ENCODE measurements around the gene ONECUT3. TPM values are rescaled to one million over a fixed set of nuclear protein-coding genes. Genes with fewer than 3 reads are reported as not detected.

ONECUT3 gene
- total and polyA plus RNA-seq, 10 of the 15 experiments (the other 5 are each of a cell fraction or from before 2014, with no cell fraction given): not detected

DNA sequence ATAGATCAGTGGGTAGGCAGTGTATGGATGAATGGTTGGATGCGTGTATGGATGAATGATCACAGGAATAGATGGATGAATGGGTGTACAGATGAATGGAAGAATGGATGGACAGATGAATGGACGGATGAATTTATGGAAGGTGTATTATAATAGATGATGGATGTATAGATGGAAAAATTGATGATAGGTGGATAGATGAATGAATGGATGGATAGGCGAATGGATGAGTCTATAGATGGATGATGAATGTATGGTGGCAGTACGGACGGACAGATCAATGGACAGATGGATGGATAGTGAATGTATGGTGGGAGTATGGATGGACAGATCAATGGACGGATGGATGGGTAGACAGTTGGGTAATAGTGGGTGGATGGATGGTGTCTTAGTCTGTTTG, 49.0 kb upstream of the ONECUT3 start:
- Histone ChIP-seq H3K79me2 (ENCODE audit: control insufficient read depth, insufficient read depth, low read length) (no peaks in the 10 kb centered on the region), H4K20me1 (ENCODE audit: control insufficient read depth, insufficient read depth) (no peaks in the 10 kb centered on the region), H3K4me2 (ENCODE audit: control insufficient read depth, insufficient read depth) (no peak overlapping the region), H3K36me3 (ENCODE audit: control insufficient read depth in 2 of 2, insufficient read depth in 2 of 2, low read length in 1 of 2) (no peaks in the 10 kb centered on the region), H3K9me3 (replicated peaks; ENCODE audit: control insufficient read depth, insufficient read depth, low read length) (no peaks in the 10 kb centered on the region; the same call in 2 of the 3 replicates), H3K4me1 (ENCODE audit: control insufficient read depth, insufficient read depth, low read length) (no peaks in the 10 kb centered on the region), H3K9ac (ENCODE audit: control insufficient read depth, insufficient read depth, low read length) (no peak overlapping the region), H3K27me3 (replicated peaks in 1 of 2; ENCODE audit: control insufficient read depth in 2 of 2, insufficient read depth in 2 of 2, low read length in 1 of 2) (no peaks in the 10 kb centered on the region; a peak in 2 of 4 replicates), H2AFZ (ENCODE audit: control insufficient read depth, low read depth, low read length) (no peak overlapping the region), H3K27ac (ENCODE audit: control insufficient read depth, insufficient read depth) (no peak overlapping the region), H3K4me3 (no peak overlapping the region)
- FAIRE-seq (no peak), DNase-seq (ENCODE audit: low read depth, low spot score) (no peak), ATAC-seq (no peak)
- CTCF ChIA-PET: interaction anchor here (0.7 kb wide), 1 partner anchor 77 kb away, joined by 3 read pairs; no protein-coding TSS in a partner anchor
- SMC1A ChIA-PET (ENCODE audit: uncharacterized antibody, unreplicated experiment): no interaction called here
- intact Hi-C loops (cut with micrococcal nuclease; ENCODE audit: unreplicated experiment): no loop called here
- in situ Hi-C loops (cut with MboI): no loop called here
- WGBS (ENCODE audit: insufficient coverage, insufficient replicate concordance, low lambda C conversion rate, missing lambda C conversion rate): 54% methylated on average over 6 of the region's 6 CpGs
- BruUV-seq (replicated peaks): no TSS peak
- RAD21 ChIA-PET (ENCODE audit: unreplicated experiment): no interaction called here
- POLR2A ChIA-PET: no interaction called here
- TF ChIP-seq DPF2 (IDR thresholded peaks at IDR 0.05) (no peak), HCFC1 (IDR thresholded peaks at IDR 0.05; ENCODE audit: low read length) (no peak), BMI1 (IDR thresholded peaks at IDR 0.05; ENCODE audit: borderline replicate concordance) (no peak), POU2F2 (IDR thresholded peaks at IDR 0.05; ENCODE audit: borderline replicate concordance, low read depth, low read length) (no peak), RCOR1 (conservative IDR thresholded peaks at IDR 0.05; ENCODE audit: low read depth, low read length) (no peak), SRF (IDR thresholded peaks at IDR 0.05; ENCODE audit: low read depth in 2 of 2, low read length in 2 of 2) (no peak), EP300 (IDR thresholded peaks at IDR 0.05; ENCODE audit: borderline replicate concordance in 1 of 2, control insufficient read depth in 1 of 2, low read depth in 2 of 2, low read length in 2 of 2) (no peak), NR2C2 (IDR thresholded peaks at IDR 0.05; ENCODE audit: borderline replicate concordance, control insufficient read depth, insufficient read length, low read depth) (no peak), RAD51 (IDR thresholded peaks at IDR 0.05) (no peak), IRF4 (IDR thresholded peaks at IDR 0.05; ENCODE audit: low read depth, low read length) (no peak), ZNF274 (IDR thresholded peaks at IDR 0.05; ENCODE audit: insufficient read depth, insufficient read length) (no peak)
- TF ChIP-seq, protein P1, sequence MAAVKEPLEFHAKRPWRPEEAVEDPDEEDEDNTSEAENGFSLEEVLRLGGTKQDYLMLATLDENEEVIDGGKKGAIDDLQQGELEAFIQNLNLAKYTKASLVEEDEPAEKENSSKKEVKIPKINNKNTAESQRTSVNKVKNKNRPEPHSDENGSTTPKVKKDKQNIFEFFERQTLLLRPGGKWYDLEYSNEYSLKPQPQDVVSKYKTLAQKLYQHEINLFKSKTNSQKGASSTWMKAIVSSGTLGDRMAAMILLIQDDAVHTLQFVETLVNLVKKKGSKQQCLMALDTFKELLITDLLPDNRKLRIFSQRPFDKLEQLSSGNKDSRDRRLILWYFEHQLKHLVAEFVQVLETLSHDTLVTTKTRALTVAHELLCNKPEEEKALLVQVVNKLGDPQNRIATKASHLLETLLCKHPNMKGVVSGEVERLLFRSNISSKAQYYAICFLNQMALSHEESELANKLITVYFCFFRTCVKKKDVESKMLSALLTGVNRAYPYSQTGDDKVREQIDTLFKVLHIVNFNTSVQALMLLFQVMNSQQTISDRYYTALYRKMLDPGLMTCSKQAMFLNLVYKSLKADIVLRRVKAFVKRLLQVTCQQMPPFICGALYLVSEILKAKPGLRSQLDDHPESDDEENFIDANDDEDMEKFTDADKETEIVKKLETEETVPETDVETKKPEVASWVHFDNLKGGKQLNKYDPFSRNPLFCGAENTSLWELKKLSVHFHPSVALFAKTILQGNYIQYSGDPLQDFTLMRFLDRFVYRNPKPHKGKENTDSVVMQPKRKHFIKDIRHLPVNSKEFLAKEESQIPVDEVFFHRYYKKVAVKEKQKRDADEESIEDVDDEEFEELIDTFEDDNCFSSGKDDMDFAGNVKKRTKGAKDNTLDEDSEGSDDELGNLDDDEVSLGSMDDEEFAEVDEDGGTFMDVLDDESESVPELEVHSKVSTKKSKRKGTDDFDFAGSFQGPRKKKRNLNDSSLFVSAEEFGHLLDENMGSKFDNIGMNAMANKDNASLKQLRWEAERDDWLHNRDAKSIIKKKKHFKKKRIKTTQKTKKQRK (IDR thresholded peaks at IDR 0.05; ENCODE audit: low read depth, low read length): no peak
- TF ChIP-seq, protein P2, sequence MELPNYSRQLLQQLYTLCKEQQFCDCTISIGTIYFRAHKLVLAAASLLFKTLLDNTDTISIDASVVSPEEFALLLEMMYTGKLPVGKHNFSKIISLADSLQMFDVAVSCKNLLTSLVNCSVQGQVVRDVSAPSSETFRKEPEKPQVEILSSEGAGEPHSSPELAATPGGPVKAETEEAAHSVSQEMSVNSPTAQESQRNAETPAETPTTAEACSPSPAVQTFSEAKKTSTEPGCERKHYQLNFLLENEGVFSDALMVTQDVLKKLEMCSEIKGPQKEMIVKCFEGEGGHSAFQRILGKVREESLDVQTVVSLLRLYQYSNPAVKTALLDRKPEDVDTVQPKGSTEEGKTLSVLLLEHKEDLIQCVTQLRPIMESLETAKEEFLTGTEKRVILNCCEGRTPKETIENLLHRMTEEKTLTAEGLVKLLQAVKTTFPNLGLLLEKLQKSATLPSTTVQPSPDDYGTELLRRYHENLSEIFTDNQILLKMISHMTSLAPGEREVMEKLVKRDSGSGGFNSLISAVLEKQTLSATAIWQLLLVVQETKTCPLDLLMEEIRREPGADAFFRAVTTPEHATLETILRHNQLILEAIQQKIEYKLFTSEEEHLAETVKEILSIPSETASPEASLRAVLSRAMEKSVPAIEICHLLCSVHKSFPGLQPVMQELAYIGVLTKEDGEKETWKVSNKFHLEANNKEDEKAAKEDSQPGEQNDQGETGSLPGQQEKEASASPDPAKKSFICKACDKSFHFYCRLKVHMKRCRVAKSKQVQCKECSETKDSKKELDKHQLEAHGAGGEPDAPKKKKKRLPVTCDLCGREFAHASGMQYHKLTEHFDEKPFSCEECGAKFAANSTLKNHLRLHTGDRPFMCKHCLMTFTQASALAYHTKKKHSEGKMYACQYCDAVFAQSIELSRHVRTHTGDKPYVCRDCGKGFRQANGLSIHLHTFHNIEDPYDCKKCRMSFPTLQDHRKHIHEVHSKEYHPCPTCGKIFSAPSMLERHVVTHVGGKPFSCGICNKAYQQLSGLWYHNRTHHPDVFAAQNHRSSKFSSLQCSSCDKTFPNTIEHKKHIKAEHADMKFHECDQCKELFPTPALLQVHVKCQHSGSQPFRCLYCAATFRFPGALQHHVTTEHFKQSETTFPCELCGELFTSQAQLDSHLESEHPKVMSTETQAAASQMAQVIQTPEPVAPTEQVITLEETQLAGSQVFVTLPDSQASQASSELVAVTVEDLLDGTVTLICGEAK (IDR thresholded peaks at IDR 0.05; ENCODE audit: borderline replicate concordance): no peak
- TF ChIP-seq, protein P3, sequence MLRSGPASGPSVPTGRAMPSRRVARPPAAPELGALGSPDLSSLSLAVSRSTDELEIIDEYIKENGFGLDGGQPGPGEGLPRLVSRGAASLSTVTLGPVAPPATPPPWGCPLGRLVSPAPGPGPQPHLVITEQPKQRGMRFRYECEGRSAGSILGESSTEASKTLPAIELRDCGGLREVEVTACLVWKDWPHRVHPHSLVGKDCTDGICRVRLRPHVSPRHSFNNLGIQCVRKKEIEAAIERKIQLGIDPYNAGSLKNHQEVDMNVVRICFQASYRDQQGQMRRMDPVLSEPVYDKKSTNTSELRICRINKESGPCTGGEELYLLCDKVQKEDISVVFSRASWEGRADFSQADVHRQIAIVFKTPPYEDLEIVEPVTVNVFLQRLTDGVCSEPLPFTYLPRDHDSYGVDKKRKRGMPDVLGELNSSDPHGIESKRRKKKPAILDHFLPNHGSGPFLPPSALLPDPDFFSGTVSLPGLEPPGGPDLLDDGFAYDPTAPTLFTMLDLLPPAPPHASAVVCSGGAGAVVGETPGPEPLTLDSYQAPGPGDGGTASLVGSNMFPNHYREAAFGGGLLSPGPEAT (IDR thresholded peaks at IDR 0.05; ENCODE audit: low read depth): no peak
